Measurements from ENCODE around the gene NEK10.

NEK10 gene

DNA sequence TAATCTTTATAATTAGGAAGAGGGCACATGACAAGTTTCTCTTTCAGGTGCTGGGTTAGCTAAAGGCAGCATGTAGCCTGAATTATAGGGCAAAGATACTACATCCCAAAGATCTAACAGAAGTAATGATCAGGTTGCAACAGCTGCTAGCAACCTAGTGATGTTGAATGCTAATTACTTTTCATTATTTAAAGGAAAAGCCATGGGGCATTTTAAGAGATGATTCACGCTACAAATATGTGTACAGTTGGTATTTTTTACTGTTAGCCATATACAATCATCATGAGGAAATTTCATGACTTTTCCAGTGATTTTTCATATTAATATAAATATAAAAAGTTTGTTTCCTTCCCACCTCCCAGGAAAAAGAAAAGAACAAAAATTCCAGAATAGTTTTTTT, 43.0 kb downstream of the NEK10 start:
- H3K4me3 ChIP-seq (ENCODE audit: low read depth, low read length), result no peak overlapping the region
- TF ChIP-seq, protein P1, sequence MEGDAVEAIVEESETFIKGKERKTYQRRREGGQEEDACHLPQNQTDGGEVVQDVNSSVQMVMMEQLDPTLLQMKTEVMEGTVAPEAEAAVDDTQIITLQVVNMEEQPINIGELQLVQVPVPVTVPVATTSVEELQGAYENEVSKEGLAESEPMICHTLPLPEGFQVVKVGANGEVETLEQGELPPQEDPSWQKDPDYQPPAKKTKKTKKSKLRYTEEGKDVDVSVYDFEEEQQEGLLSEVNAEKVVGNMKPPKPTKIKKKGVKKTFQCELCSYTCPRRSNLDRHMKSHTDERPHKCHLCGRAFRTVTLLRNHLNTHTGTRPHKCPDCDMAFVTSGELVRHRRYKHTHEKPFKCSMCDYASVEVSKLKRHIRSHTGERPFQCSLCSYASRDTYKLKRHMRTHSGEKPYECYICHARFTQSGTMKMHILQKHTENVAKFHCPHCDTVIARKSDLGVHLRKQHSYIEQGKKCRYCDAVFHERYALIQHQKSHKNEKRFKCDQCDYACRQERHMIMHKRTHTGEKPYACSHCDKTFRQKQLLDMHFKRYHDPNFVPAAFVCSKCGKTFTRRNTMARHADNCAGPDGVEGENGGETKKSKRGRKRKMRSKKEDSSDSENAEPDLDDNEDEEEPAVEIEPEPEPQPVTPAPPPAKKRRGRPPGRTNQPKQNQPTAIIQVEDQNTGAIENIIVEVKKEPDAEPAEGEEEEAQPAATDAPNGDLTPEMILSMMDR (IDR thresholded peaks at IDR 0.05; ENCODE audit: low read depth, low read length), result no peak

GRCh38 chr3:27325419-27325818, 43.8 kb downstream of the NEK10 start:
- no peak for DNase-seq (ENCODE audit: low read depth, low spot score)
- no peak overlapping the region for H3K4me3 ChIP-seq (ENCODE audit: low read depth, low read length)
- TF ChIP-seq, protein P1 (IDR thresholded peaks at IDR 0.05; ENCODE audit: low read depth, low read length), result no peak
- in situ Hi-C loops (cut with HindIII; ENCODE audit: low sequenced_read_pairs), result no loop called here

More for the DNA sequence above, 43.0 kb downstream of the NEK10 start:
- in situ Hi-C loops (cut with HindIII; ENCODE audit: low sequenced_read_pairs), result no loop called here
- DNase-seq (ENCODE audit: low read depth, low spot score), result no peak

DNA sequence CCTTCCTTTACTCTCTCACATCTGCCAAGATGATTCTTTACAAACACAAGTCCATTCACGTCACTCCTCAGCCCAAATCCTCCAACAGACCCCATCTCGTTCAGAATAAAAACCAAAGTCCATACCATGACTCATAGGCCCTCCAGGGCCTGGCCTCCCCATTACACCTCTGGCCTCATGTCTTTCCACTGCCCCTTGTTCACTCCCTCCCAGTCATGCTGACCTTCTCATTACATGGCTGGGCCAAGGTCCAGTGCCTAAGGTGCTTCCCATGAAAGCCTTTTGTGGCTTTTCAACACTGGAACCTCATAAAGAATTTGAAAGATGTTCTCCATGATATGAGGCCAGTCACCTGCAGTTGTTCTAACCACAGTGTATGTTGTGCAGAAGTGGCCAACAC, 44.5 kb downstream of the NEK10 start:
- H3K4me3 ChIP-seq (ENCODE audit: low read depth, low read length), result no peak overlapping the region
- TF ChIP-seq, protein P1 (IDR thresholded peaks at IDR 0.05; ENCODE audit: low read depth, low read length), result no peak
- in situ Hi-C loops (cut with HindIII; ENCODE audit: low sequenced_read_pairs), result no loop called here
- no peak for DNase-seq (ENCODE audit: low read depth, low spot score)

DNA sequence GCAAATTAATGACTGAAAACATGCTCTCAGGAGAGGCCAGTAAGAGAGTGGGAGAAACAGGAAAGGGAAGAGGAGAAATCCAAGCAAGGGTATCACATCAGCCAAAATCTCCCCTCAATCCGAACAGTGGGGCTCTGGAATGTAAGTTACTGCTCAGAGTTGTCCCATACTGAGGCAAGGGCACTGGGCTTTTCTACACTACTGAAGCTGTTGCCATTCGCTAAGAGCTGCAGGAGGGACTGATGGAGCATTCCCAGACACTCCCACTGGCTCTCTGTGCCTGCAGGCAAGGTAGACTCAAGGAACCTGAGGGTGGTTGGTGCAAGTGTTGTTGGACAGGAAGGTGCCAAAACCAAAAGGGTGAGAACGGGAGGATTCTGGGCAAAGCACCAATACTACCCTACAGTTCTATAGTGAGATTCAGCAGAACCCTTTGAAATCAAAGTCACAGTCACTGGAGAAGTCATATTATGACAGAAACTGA, 46.1 kb downstream of the NEK10 start:
- DNase-seq (ENCODE audit: low read depth, low spot score), result no peak
- H3K4me3 ChIP-seq (ENCODE audit: low read depth, low read length), result no peak overlapping the region
- TF ChIP-seq, protein P1 (IDR thresholded peaks at IDR 0.05; ENCODE audit: low read depth, low read length), result no peak
- in situ Hi-C loops (cut with HindIII; ENCODE audit: low sequenced_read_pairs), result no loop called here

DNA sequence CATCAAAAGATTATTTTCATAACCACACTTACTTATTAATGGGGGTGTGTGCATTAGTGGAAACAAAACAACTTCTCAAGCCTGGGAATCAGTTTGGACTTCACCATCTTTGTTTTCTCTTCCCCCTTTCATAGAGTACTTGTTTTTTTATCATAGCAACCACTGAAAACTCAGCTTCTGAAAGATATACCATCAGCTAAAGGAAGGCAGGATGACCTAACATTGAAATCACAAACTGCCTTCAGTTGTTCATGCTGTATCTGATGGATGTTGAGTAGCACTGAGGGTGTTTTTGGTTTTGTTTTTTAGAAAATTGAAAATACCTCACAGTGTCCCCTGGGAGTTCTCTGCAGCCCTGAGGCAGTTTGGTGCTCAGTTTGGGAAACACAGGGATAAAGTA, 46.5 kb downstream of the NEK10 start:
- TF ChIP-seq, protein P1 (IDR thresholded peaks at IDR 0.05; ENCODE audit: low read depth, low read length), result no peak
- in situ Hi-C loops (cut with HindIII; ENCODE audit: low sequenced_read_pairs), result no loop called here
- no peak overlapping the region for H3K4me3 ChIP-seq (ENCODE audit: low read depth, low read length)
- DNase-seq (ENCODE audit: low read depth, low spot score), result no peak

GRCh38 chr3:27319847-27320526, 49.2 kb downstream of the NEK10 start:
- in situ Hi-C loops (cut with HindIII; ENCODE audit: low sequenced_read_pairs), result no loop called here
- H3K4me3 ChIP-seq (ENCODE audit: low read depth, low read length), result no peak overlapping the region
- TF ChIP-seq, protein P1 (IDR thresholded peaks at IDR 0.05; ENCODE audit: low read depth, low read length), result no peak
- DNase-seq (ENCODE audit: low read depth, low spot score), result no peak

Measured in astrocyte of the spinal cord (primary cell).